Mesendoderm (in vitro differentiated cells): ENCODE data around the gene ITPA.

Source experiments
- DNase-seq: peaks from one replicate; pipeline ENCODE4 v3.0.0; 2013
- H2AK5ac ChIP-seq: 2 replicates; pipeline ENCODE4 v1.6.1; 2013; ENCODE audit warnings: low read length, inconsistent platforms
- H2BK120ac ChIP-seq: 2 replicates; pipeline ENCODE4 v1.6.1; 2013; ENCODE audit warnings: low read depth, mild to moderate bottlenecking, low read length, moderate library complexity, mixed read lengths
- H2BK15ac ChIP-seq: replicated peaks from 2 replicates; pipeline ENCODE4 v1.6.1; 2013; ENCODE audit warnings: low read depth, mild to moderate bottlenecking, moderate library complexity
- H2BK5ac ChIP-seq: 2 replicates; pipeline ENCODE4 v1.6.1; 2013; ENCODE audit warnings: low read length, inconsistent platforms
- H3K18ac ChIP-seq: 2 replicates; pipeline ENCODE4 v1.6.1; 2013; ENCODE audit warnings: mild to moderate bottlenecking, low read length, mixed read lengths
- H3K23ac ChIP-seq: one replicate; pipeline ENCODE4 v1.6.1; 2013; ENCODE audit warnings: low read length
- H3K27ac ChIP-seq: 2 replicates; pipeline ENCODE4 v1.5.1; 2013; ENCODE audit warnings: low read depth, mild to moderate bottlenecking, inconsistent platforms, low read length, moderate library complexity
- H3K27me3 ChIP-seq: 2 replicates; pipeline ENCODE4 v1.6.1; 2013; ENCODE audit warnings: low read length, control low read depth, mild to moderate bottlenecking, inconsistent platforms; ENCODE audit not compliant: insufficient read depth, poor library complexity
- H3K36me3 ChIP-seq: 2 replicates; pipeline ENCODE4 v1.6.1; 2013; ENCODE audit warnings: low read length, inconsistent platforms; ENCODE audit not compliant: control insufficient read depth, insufficient read depth
- H3K4ac ChIP-seq: one replicate; pipeline ENCODE4 v1.6.1; 2013; ENCODE audit warnings: low read depth, mild to moderate bottlenecking, low read length, moderate library complexity
- H3K4me1 ChIP-seq: 2 replicates; pipeline ENCODE4 v1.6.1; 2013; ENCODE audit warnings: low read depth, low read length, inconsistent platforms; ENCODE audit not compliant: control insufficient read depth
- H3K4me2 ChIP-seq: 2 replicates; pipeline ENCODE4 v1.6.1; 2013; ENCODE audit warnings: low read length
- H3K4me3 ChIP-seq: 2 replicates; pipeline ENCODE4 v1.5.1; 2013; ENCODE audit warnings: mild to moderate bottlenecking, low read length
- H3K56ac ChIP-seq: one replicate; pipeline ENCODE4 v1.6.1; 2013; ENCODE audit warnings: low read length
- H3K79me1 ChIP-seq: 2 replicates; pipeline ENCODE4 v1.6.1; 2013; ENCODE audit warnings: low read length, inconsistent platforms
- H3K79me2 ChIP-seq: 2 replicates; pipeline ENCODE4 v1.6.1; 2013; ENCODE audit warnings: mild to moderate bottlenecking, low read length; ENCODE audit not compliant: control insufficient read depth, insufficient read depth
- H3K9ac ChIP-seq: 2 replicates; pipeline ENCODE4 v1.6.1; 2013; ENCODE audit warnings: low read length, inconsistent platforms
- H4K5ac ChIP-seq: one replicate; pipeline ENCODE4 v1.6.1; 2013; ENCODE audit warnings: low read length
- H4K8ac ChIP-seq: one replicate; pipeline ENCODE4 v1.6.1; 2013; ENCODE audit warnings: low read depth, mild to moderate bottlenecking, control low read depth, low read length, moderate library complexity
- WGBS: extraction: QIAGEN DNeasy Blood & Tissue Kit; methylation state at CpG from one replicate; pipeline ENCODE4 v1.1.7; 2013; ENCODE audit warnings: low lambda C conversion rate, missing lambda C conversion rate; ENCODE audit not compliant: insufficient coverage; ENCODE audit errors: extremely low coverage; 5-methylcytosine and 5-hydroxymethylcytosine counted together

Gene ITPA

GRCh38 chr20:3195590-3196237, 13.6 kb upstream of the ITPA start:
- no peaks in the 10 kb centered on the region for H3K4me1 ChIP-seq
- H4K5ac ChIP-seq: no peak overlapping the region
- no peaks in the 10 kb centered on the region for H3K27me3 ChIP-seq
- H3K4ac ChIP-seq: no peak overlapping the region
- no peak for DNase-seq
- no peak overlapping the region for H3K56ac ChIP-seq
- no peak overlapping the region for H3K4me3 ChIP-seq
- H3K18ac ChIP-seq: no peak overlapping the region
- H4K8ac ChIP-seq: no peak overlapping the region
- H3K36me3 ChIP-seq: peaks cover 14% of the 10 kb centered on the region
- H3K23ac ChIP-seq: no peak overlapping the region
- H2BK120ac ChIP-seq: no peak overlapping the region
- no peak overlapping the region for H2AK5ac ChIP-seq
- no peak overlapping the region for H3K4me2 ChIP-seq
- no CpG with 5 or more reads among the region's 7 CpGs for WGBS
- no peaks in the 10 kb centered on the region for H3K79me1 ChIP-seq
- no peaks in the 10 kb centered on the region for H3K79me2 ChIP-seq
- H2BK5ac ChIP-seq: no peak overlapping the region
- no peak overlapping the region for H2BK15ac ChIP-seq
- H3K27ac ChIP-seq: no peak overlapping the region
- no peak overlapping the region for H3K9ac ChIP-seq

- H3K4me2 ChIP-seq: no peak overlapping the region
- no peak overlapping the region for H4K5ac ChIP-seq
- H4K8ac ChIP-seq: no peak overlapping the region
- H2AK5ac ChIP-seq: no peak overlapping the region
- H3K9ac ChIP-seq: no peak overlapping the region
- H3K36me3 ChIP-seq: peaks cover 14% of the 10 kb centered on the region
- H3K18ac ChIP-seq: no peak overlapping the region
- peaks cover 13% of the 10 kb centered on the region for H3K79me1 ChIP-seq
- H3K4ac ChIP-seq: no peak overlapping the region
- no peak overlapping the region for H3K56ac ChIP-seq
- DNase-seq: no peak
- no peak overlapping the region for H3K23ac ChIP-seq
- no peak overlapping the region for H2BK120ac ChIP-seq
- no peaks in the 10 kb centered on the region for H3K27me3 ChIP-seq
- no peak overlapping the region for H3K4me3 ChIP-seq
- H3K27ac ChIP-seq: no peak overlapping the region
- peaks cover 3% of the 10 kb centered on the region for H3K4me1 ChIP-seq
- WGBS: 100% methylated on average over 1 of the region's 2 CpGs
- H2BK5ac ChIP-seq: no peak overlapping the region
- peaks cover 9% of the 10 kb centered on the region for H3K79me2 ChIP-seq
- no peak overlapping the region for H2BK15ac ChIP-seq
Measured at GRCh38 chr20:3199206-3199605, 10.1 kb upstream of the ITPA start.

- Histone ChIP-seq H3K9ac (no peak overlapping the region), H4K8ac (no peak overlapping the region), H3K4me2 (no peak overlapping the region)
Measured at GRCh38 chr20:3199976-3200755, 9.1 kb upstream of the ITPA start.

GRCh38 chr20:3202965-3203314, 6.4 kb upstream of the ITPA start:
- Histone ChIP-seq H2AK5ac (no peak overlapping the region), H3K56ac (peak overlapping the region; percentile 85), H3K18ac (no peak overlapping the region), H3K27ac (no peak overlapping the region), H2BK15ac (no peak overlapping the region), H3K23ac (no peak overlapping the region), H2BK120ac (no peak overlapping the region), H3K4me2 (no peak overlapping the region), H3K27me3 (no peaks in the 10 kb centered on the region), H4K8ac (no peak overlapping the region), H3K79me1 (peaks cover 13% of the 10 kb centered on the region), H3K4ac (no peak overlapping the region), H3K79me2 (peaks cover 9% of the 10 kb centered on the region), H4K5ac (no peak overlapping the region), H3K36me3 (peaks cover 8% of the 10 kb centered on the region), H3K4me1 (peaks cover 3% of the 10 kb centered on the region), H3K4me3 (no peak overlapping the region), H2BK5ac (no peak overlapping the region), H3K9ac (peak overlapping the region; percentile 92)
- DNase-seq: no peak
- no CpG with 5 or more reads among the region's 9 CpGs for WGBS

More at GRCh38 chr20:3199976-3200755, 9.1 kb upstream of the ITPA start:
- Histone ChIP-seq H2AK5ac (no peak overlapping the region), H3K56ac (no peak overlapping the region), H3K18ac (no peak overlapping the region), H2BK15ac (no peak overlapping the region), H4K5ac (no peak overlapping the region), H3K4me1 (peaks cover 3% of the 10 kb centered on the region), H3K36me3 (peaks cover 12% of the 10 kb centered on the region), H2BK120ac (no peak overlapping the region), H3K4me3 (no peak overlapping the region), H3K27ac (no peak overlapping the region), H3K4ac (no peak overlapping the region), H3K23ac (no peak overlapping the region), H2BK5ac (no peak overlapping the region), H3K79me1 (peaks cover 13% of the 10 kb centered on the region), H3K27me3 (no peaks in the 10 kb centered on the region), H3K79me2 (peaks cover 9% of the 10 kb centered on the region)
- no peak for DNase-seq
- no CpG with 5 or more reads among the region's 27 CpGs for WGBS

- peak overlapping the region; percentile 79 for H3K4me2 ChIP-seq
- H2BK15ac ChIP-seq: no peak overlapping the region
- peaks cover 8% of the 10 kb centered on the region for H3K36me3 ChIP-seq
- H3K27me3 ChIP-seq: no peaks in the 10 kb centered on the region
- peak overlapping the region; percentile 85 for H3K56ac ChIP-seq
- DNase-seq: peak; percentile 46
- peak overlapping the region; percentile 67 for H3K27ac ChIP-seq
- H4K5ac ChIP-seq: no peak overlapping the region
- H2AK5ac ChIP-seq: no peak overlapping the region
- H2BK5ac ChIP-seq: no peak overlapping the region
- no peak overlapping the region for H2BK120ac ChIP-seq
- H3K4ac ChIP-seq: no peak overlapping the region
- peaks cover 13% of the 10 kb centered on the region for H3K79me1 ChIP-seq
- H4K8ac ChIP-seq: no peak overlapping the region
- peak overlapping the region; percentile 66 for H3K23ac ChIP-seq
- H3K79me2 ChIP-seq: peaks cover 9% of the 10 kb centered on the region
- no peak overlapping the region for H3K18ac ChIP-seq
- WGBS: no CpG with 5 or more reads among the region's 31 CpGs
- H3K4me1 ChIP-seq: peaks cover 3% of the 10 kb centered on the region
- H3K4me3 ChIP-seq: peak overlapping the region; percentile 90
- peak overlapping the region; percentile 92 for H3K9ac ChIP-seq
Measured at GRCh38 chr20:3203315-3204123, 5.8 kb upstream of the ITPA start.
